Loucy (cell line): ENCODE data around the gene MAML2.

ENCODE experiments used
- CTCF ChIP-seq: fragments of 200-600 bp; sonication (generic); conservative IDR thresholded peaks from 2 replicates; pipeline ENCODE4 v1.5.1; 2014; ENCODE audit warnings: mild to moderate bottlenecking, antibody characterized with exemption, low read length
- EZH2phosphoT487 ChIP-seq: fragments of 200-600 bp; IDR thresholded peaks from 2 replicates; pipeline ENCODE4 v1.6.1; 2018; ENCODE audit warnings: antibody characterized with exemption, mild to moderate bottlenecking, moderate library complexity, borderline replicate concordance

- TF ChIP-seq CTCF (no peak), EZH2phosphoT487 (no peak)
Observed at GRCh38 chr11:96303064-96303463, 39.9 kb downstream of the MAML2 start.
